Fibroblast of lung (primary cell): Measurements from ENCODE around the gene JAK1.

Source experiments
- EZH2 ChIP-seq: IDR thresholded peaks from 2 replicates; pipeline ENCODE4 v1.5.1; 2012; ENCODE audit warnings: low read length, control low read depth, mild to moderate bottlenecking; ENCODE audit errors: missing control alignments
- TF ChIP-seq, protein P1 (sequence below), 2 donors: IDR thresholded peaks in 1 of 2; conservative IDR thresholded peaks in 1 of 2; 1 replicate in 1 of 2; 2 replicates in 1 of 2; pipeline ENCODE4 v1.5.1; 2011 to 2012; ENCODE audit warnings: low read length in 2 of 2, control low read depth in 1 of 2, inconsistent platforms in 1 of 2, low read depth in 1 of 2, mild to moderate bottlenecking in 1 of 2

DNA sequence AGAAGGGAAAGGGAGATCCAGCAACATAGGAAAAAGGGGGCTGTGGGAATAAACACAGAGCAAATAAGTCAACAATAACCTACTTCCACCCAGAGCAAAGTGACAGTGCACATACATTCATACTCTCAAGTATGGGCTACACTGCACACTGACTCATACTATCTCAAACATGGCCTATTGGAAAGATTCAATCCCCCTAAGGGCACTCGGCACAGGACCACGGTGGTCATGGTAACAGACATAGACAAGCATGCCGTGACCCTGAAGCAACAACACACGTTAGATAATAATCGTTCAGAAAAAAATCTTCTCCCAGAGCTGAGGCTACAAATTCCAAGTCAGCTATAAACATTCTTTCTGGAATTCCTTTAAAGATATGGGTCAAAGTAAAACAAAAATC is 16.8 kb upstream of the JAK1 start:
- no peak for TF ChIP-seq EZH2
- TF ChIP-seq, protein P1, sequence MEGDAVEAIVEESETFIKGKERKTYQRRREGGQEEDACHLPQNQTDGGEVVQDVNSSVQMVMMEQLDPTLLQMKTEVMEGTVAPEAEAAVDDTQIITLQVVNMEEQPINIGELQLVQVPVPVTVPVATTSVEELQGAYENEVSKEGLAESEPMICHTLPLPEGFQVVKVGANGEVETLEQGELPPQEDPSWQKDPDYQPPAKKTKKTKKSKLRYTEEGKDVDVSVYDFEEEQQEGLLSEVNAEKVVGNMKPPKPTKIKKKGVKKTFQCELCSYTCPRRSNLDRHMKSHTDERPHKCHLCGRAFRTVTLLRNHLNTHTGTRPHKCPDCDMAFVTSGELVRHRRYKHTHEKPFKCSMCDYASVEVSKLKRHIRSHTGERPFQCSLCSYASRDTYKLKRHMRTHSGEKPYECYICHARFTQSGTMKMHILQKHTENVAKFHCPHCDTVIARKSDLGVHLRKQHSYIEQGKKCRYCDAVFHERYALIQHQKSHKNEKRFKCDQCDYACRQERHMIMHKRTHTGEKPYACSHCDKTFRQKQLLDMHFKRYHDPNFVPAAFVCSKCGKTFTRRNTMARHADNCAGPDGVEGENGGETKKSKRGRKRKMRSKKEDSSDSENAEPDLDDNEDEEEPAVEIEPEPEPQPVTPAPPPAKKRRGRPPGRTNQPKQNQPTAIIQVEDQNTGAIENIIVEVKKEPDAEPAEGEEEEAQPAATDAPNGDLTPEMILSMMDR (conservative IDR thresholded peaks at IDR 0.05 in 1 of 2, IDR thresholded peaks at IDR 0.05 in 1 of 2; ENCODE audit: low read depth in 1 of 2, low read length in 2 of 2), result no peak
